Type B pancreatic cell (in vitro differentiated cells): ENCODE measurements around the gene SLC2A4RG. TPM values are rescaled to one million over a fixed set of nuclear protein-coding genes. Genes with fewer than 3 reads are reported as not detected.

Source experiments
- DNase-seq: peaks from one replicate; pipeline ENCODE4 v3.0.0; 2021; ENCODE audit warnings: mixed read lengths; ENCODE audit not compliant: unreplicated experiment; ENCODE audit errors: extremely low spot score
- H3K27ac Mint-ChIP-seq: 2 replicates; pipeline ENCODE4 v1.8.0; 2021; ENCODE audit warnings: mild to moderate bottlenecking, mixed read lengths
- H3K27me3 Mint-ChIP-seq: 2 replicates; pipeline ENCODE4 v1.8.0; 2021; ENCODE audit warnings: mixed read lengths
- H3K36me3 Mint-ChIP-seq: 2 replicates; pipeline ENCODE4 v1.8.0; 2021; ENCODE audit warnings: mixed read lengths
- H3K4me1 Mint-ChIP-seq: one replicate; pipeline ENCODE4 v1.8.0; 2021; ENCODE audit warnings: mixed read lengths; ENCODE audit not compliant: unreplicated experiment
- H3K4me3 Mint-ChIP-seq: 2 replicates; pipeline ENCODE4 v1.8.0; 2021; ENCODE audit warnings: mild to moderate bottlenecking, mixed read lengths
- H3K9me3 Mint-ChIP-seq: 2 replicates; pipeline ENCODE4 v1.8.0; 2021; ENCODE audit warnings: mixed read lengths
- total RNA-seq: library from RNA; stranded (reverse); gene quantifications from 2 replicates; pipeline ENCODE4 v1.2.1, GENCODE V29; 2021; ENCODE audit warnings: low replicate concordance
- TF ChIP-seq, protein P1 (sequence below): fragments of 200-600 bp; sonication (generic); conservative IDR thresholded peaks from 2 replicates; pipeline ENCODE4 v1.5.0; 2021; ENCODE audit warnings: antibody characterized with exemption, mild to moderate bottlenecking

SLC2A4RG gene
- total RNA-seq, 1 donor from 2014 or later = 75.6 TPM

DNA sequence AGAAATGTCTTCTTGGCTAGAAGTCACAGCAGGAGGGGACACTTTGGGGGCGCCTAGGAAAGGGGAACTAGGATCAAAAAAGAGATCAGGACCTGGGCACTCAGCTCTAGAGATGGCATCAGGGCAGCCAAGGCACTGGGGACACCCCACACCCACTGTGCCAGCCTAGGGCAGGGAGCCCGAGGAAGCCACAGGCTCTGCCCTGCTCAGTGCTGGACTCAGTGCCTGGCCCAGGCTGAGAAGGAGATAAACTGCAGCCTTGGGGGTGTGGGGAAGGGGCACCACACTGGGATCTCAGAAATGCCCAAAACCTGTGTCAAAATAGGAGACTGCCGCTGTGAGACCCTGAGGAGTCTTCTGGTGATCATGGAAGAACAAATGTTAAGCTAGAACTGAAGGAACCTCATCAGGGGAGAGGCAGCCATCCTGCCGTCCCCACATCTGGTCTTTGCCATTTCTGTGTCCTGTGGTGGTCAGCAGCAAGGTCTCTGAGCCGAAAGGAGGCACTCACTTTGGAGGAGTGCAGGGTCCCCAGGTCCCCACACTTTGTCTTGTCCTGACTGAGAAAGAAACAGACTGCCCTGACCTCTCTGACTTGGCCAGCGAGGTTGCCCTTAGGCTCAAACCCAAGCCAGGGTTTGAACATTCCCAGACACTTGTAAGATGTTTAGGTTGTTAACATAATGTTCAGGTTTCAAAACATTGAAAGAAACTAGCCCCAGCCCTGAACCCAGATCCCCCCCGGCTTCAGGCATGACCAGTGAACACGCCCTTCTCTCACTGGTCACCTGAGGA, 34.1 kb upstream of the SLC2A4RG start:
- Mint-ChIP-seq H3K36me3 (peaks cover 6% of the 10 kb centered on the region), H3K27ac (no peak overlapping the region), H3K27me3 (no peaks in the 10 kb centered on the region), H3K9me3 (no peaks in the 10 kb centered on the region), H3K4me3 (peak overlapping the region; percentile 67), H3K4me1 (peaks cover 14% of the 10 kb centered on the region)
- TF ChIP-seq, protein P1, sequence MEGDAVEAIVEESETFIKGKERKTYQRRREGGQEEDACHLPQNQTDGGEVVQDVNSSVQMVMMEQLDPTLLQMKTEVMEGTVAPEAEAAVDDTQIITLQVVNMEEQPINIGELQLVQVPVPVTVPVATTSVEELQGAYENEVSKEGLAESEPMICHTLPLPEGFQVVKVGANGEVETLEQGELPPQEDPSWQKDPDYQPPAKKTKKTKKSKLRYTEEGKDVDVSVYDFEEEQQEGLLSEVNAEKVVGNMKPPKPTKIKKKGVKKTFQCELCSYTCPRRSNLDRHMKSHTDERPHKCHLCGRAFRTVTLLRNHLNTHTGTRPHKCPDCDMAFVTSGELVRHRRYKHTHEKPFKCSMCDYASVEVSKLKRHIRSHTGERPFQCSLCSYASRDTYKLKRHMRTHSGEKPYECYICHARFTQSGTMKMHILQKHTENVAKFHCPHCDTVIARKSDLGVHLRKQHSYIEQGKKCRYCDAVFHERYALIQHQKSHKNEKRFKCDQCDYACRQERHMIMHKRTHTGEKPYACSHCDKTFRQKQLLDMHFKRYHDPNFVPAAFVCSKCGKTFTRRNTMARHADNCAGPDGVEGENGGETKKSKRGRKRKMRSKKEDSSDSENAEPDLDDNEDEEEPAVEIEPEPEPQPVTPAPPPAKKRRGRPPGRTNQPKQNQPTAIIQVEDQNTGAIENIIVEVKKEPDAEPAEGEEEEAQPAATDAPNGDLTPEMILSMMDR = no peak
- DNase-seq = no peak

DNA sequence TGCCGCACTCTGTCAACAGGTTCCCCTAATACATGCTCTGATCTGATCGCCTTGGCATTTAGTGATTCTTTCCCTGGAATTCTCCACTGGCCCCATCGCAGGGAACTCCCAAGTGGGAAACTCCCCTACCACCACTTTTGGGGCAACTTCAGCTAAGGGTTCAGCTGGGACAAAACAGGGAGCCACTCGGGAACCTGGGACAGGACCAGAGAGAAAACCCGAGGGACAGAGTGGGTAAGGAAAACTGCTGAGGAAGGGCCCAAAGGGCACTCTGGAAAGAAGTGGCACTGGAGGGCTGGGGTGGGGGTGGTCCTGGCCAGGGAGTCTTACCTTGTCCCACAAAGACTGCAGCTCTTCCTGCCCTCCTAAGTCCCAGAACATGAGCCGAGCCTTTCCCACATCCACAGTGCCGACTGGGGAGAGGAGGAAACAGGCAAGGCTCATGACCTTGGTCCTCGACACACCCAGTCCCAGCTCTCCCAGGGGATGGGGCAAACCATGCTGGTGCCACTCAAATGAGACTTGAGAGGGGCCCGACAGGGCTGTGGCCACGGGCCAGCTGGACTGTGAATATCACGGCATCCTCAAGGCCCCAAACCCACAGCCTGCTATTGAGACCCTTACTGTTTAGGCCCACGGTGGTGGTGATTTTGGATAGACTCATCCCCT, 33.4 kb upstream of the SLC2A4RG start:
- DNase-seq = no peak
- no peaks in the 10 kb centered on the region for H3K27me3 Mint-ChIP-seq
- H3K36me3 Mint-ChIP-seq = peaks cover 13% of the 10 kb centered on the region
- no peaks in the 10 kb centered on the region for H3K9me3 Mint-ChIP-seq
- H3K4me3 Mint-ChIP-seq = peak overlapping the region; percentile 88
- TF ChIP-seq, protein P1 = no peak
- peaks cover 19% of the 10 kb centered on the region for H3K4me1 Mint-ChIP-seq
- peak overlapping the region; percentile 82 for H3K27ac Mint-ChIP-seq

DNA sequence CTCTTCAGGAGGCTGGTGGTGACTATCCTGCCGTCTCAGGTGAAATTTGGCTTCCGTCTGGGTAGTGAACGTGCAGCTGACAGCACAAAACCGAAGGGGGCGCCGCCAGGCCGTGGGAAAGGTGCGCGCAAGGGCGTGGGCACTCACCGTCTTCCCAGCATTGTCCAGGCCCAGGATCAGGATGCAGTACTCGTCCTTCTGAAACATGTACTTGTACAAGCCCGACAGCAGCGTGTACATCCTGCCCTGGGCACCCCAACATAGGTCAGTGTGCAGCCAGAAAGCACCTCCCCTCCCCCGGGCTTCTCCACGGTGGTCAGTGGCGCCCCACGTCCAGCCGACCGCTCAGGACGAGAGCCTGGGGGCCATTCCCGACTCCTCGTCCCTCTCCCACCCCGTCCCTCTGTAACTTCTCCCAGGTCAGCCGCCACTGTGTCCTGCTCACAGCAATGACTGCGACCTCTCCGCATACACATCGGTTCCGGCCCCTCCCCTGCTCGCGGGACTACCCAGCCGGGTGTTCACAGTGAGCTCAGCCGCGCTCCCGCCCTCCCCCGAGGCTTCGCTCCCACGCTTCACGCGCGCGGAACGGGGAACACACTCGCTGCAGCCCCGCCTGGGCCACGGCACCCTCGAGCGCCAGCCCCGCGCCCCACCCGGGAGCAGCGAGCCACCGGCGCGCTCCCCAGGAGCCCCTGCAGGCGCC, 32.6 kb upstream of the SLC2A4RG start:
- Mint-ChIP-seq H3K27me3 (no peaks in the 10 kb centered on the region), H3K9me3 (no peaks in the 10 kb centered on the region), H3K4me1 (peaks cover 19% of the 10 kb centered on the region), H3K36me3 (peaks cover 17% of the 10 kb centered on the region), H3K27ac (peak overlapping the region; percentile 82), H3K4me3 (peak overlapping the region; percentile 88)
- peak; percentile 75 for DNase-seq
- TF ChIP-seq, protein P1 = peak; percentile 42

DNA sequence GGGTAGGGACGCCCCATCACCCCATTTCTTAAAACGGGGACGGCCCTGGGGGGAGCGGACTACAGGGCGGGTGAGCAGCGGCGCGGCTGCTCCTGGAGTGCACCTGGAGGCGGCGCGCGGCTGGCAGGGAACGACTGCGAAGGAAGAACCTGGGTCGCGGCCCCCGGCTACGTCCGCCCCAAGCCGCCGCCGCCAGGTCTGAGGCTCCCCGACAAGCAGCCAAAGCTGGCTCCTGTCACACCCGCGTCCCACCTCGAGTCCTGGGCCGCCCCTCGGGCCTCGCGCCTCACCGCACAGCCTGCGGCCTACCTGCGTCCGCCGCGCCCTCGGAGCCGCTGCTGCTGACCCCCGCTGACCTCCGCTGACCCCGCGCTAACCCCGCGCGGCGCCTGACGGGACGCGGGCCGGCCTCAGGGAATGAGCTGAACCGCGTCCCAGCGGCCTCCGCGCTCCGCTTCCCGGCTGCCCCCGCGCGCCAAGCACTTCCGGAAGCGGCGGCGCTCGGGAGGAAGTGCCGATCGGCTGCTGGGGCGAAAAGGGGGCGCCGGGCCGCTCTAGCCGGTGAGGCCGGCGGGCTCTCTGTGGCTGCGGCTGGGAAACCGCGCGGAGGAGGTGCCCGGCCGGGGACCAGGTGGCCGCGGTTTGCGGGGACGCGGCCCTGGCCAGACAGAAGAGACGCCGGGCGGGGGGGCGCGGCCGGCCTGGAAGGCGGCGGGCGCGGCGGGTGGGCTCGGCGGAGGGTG, 31.8 kb upstream of the SLC2A4RG start, which contains the start of the genes ARFRP1 and ZGPAT:
Gene ARFRP1 (minus strand): TSS at position 419 of the 743 bp plus-strand sequence. CDS start 885 bp downstream, outside the sequence.
Gene ZGPAT (plus strand): TSS at position 482 of the 743 bp plus-strand sequence. CDS start 542 bp downstream, outside the sequence.
- Mint-ChIP-seq H3K4me3 (peak within 1 kb of the TSS; percentile 88), H3K4me1 (peaks cover 19% of the 10 kb centered on the region), H3K36me3 (peaks cover 23% of the 10 kb centered on the region), H3K27ac (peak within 1 kb of the TSS; percentile 82), H3K9me3 (no peaks in the 10 kb centered on the region), H3K27me3 (no peaks in the 10 kb centered on the region)
- peak; percentile 88 for DNase-seq
- TF ChIP-seq, protein P1 = no peak
